Heart right ventricle (tissue), 16 donors: ENCODE measurements around the gene DMAC2. TPM values are rescaled to one million over a fixed set of nuclear protein-coding genes. Genes with fewer than 3 reads are reported as not detected.

Experiments used
- ATAC-seq, 8 donors: fragments of 200-7000 bp; cut with Tn5 transposase; one replicate each; pipeline ENCODE4 v1.9.1; 2020; ENCODE audit warnings: mild to moderate bottlenecking in 8 of 8, moderate library complexity in 8 of 8, moderate number of reproducible peaks in 1 of 8
- DNase-seq, 2 donors: peaks; one replicate each; pipeline ENCODE4 v3.0.0-alpha.2; 2020
- H3K27ac ChIP-seq, 10 donors: fragments of 200-600 bp; sonication (generic) in 2 of 10; one replicate each; pipeline versions ENCODE4 v1.5.0 to v1.8.0; 2020 to 2022; ENCODE audit warnings: mild to moderate bottlenecking in 3 of 10
- H3K27me3 ChIP-seq, 7 donors: fragments of 200-600 bp; one replicate each; pipeline ENCODE4 v1.8.0; 2021 to 2022; ENCODE audit warnings: mild to moderate bottlenecking in 2 of 7
- H3K36me3 ChIP-seq, 9 donors: fragments of 200-600 bp; sonication (generic) in 1 of 9; one replicate each; pipeline versions ENCODE4 v1.5.0 to v1.8.0; 2020 to 2022; ENCODE audit warnings: mild to moderate bottlenecking in 2 of 9
- H3K4me1 ChIP-seq, 9 donors: fragments of 200-600 bp; sonication (generic) in 1 of 9; one replicate each; pipeline versions ENCODE4 v1.5.0 to v1.8.0; 2020 to 2022; ENCODE audit warnings: mild to moderate bottlenecking in 4 of 9
- H3K4me3 ChIP-seq, 10 donors: fragments of 200-600 bp; sonication (generic) in 2 of 10; one replicate each; pipeline versions ENCODE4 v1.5.0 to v1.8.0; 2020 to 2022; ENCODE audit warnings: mild to moderate bottlenecking in 7 of 10, moderate library complexity in 2 of 10
- H3K9me3 ChIP-seq, 11 donors: fragments of 200-600 bp in 10 of 11; sonication (generic) in 2 of 11; one replicate each; pipeline versions ENCODE4 v1.5.0 to v1.8.0; 2013 to 2022; ENCODE audit warnings: mild to moderate bottlenecking in 2 of 11, control low read depth in 1 of 11, moderate library complexity in 1 of 11
- CTCF ChIP-seq, 9 donors: fragments of 200-600 bp; sonication (generic) in 2 of 9; IDR thresholded peaks; one replicate each; pipeline versions ENCODE4 v1.5.0 to v1.8.0; 2021 to 2022; ENCODE audit warnings: antibody characterized with exemption in 9 of 9, mild to moderate bottlenecking in 5 of 9, moderate library complexity in 1 of 9
- whole genome bisulfite sequencing, 2 donors: extraction: QIAGEN DNeasy Blood & Tissue Kit; methylation state at CpG; one replicate each; pipeline ENCODE4 v1.1.7; 2013; ENCODE audit warnings: inconsistent platforms in 1 of 2; 5-methylcytosine and 5-hydroxymethylcytosine counted together
- intact Hi-C, 10 donors: fragments of 100-400 bp; cut with DNase I; formaldehyde crosslinking; loops; one replicate each; pipeline versions ENCODE4 v1.11.1 to v1.14.2; 2022
- polyA plus RNA-seq, 2 donors: library from polyadenylated mRNA; stranded (reverse); fragments of 200-250 nt; gene quantifications; one replicate each; pipeline ENCODE4 v1.2.3, GENCODE V29; 2013
- total RNA-seq, 10 donors: library from RNA; stranded (reverse); fragmentation: NEBNext Ultra II Directional in 3 of 10; extraction: Animal tissue kit (Norgen Biotek cat#: 25700) in 3 of 10; gene quantifications; one replicate each; pipeline versions ENCODE4 v1.2.1 to v1.2.4, GENCODE V29; 2021 to 2023
- donor health status: Arrhythmogenic right ventricular cardiomyopathy.
- donor health status: ischemic (EF 13 %, LVEDD 7.1; RV severe dilation, severe dysfunction).
- donor health status: healthy with polysubstance abuse.
- donor health status: DM: no; HTN: yes; CAD: no.
- donor health status: DM: no; HTN: no; CAD: no.
- donor health status: ischemic (EF 25% LVEDD 6.9; RV normal size, moderate dysfunction).
- donor health status: ischemic (EF 25% LVEDD 5.7; RV mildly dilated, moderate dysfunction).
- donor health status: healthy.
- donor health status: DM: yes; HTN: yes; CAD: no.
- donor health status: Ischemic cardiomyopathy.
- donor health status: ischemic (EF 35%, LVEDD 5.7; RV mildly dilated, moderate dysfunction).
- donor health status: nonischemic (EF 11% LVEDD 7.7; RV severe dilation, severe dysfunction).
- donor health status: DM: yes; HTN: yes; CAD: no.
- donor health status: PGD.
- donor health status: ischemic (EF 29% LVEDD 5.4; RV normal size, mild dysfunction).
- donor health status: nonischemic (EF 23%, LVEDD 6.1; RV moderate dilation, normal function).

The DMAC2 gene
- total and polyA plus RNA-seq, 12 donors = 80.8 to 139 (median 103) TPM

- DNase-seq (no peak), ATAC-seq (no peak)
- 72 to 74% methylated on average over 3 of the region's 3 CpGs for WGBS, 2 donors
- H3K27ac ChIP-seq = peak overlapping the region in 9 of 10 donors; percentile 14 to 80 (median 36)
- peaks cover 21 to 81% (median 55%) of the 10 kb centered on the region in 9 donors for H3K4me1 ChIP-seq
- intact Hi-C loops = no loop called here
- no peak overlapping the region for H3K4me3 ChIP-seq
- H3K36me3 ChIP-seq = peaks cover 0 to 27% (median 0%) of the 10 kb centered on the region in 9 donors
- TF ChIP-seq CTCF (IDR thresholded peaks at IDR 0.05) = no peak
- H3K27me3 ChIP-seq = no peaks in the 10 kb centered on the region
- no peaks in the 10 kb centered on the region for H3K9me3 ChIP-seq
These were observed 37.7 kb downstream of the DMAC2 start for GRCh38 chr19:41402010-41402409.

GRCh38 chr19:41401483-41401882 is 38.2 kb downstream of the DMAC2 start:
- H3K4me3 ChIP-seq = no peak overlapping the region
- H3K9me3 ChIP-seq = no peaks in the 10 kb centered on the region
- ATAC-seq (no peak), DNase-seq (no peak)
- H3K4me1 ChIP-seq = peaks cover 24 to 81% (median 55%) of the 10 kb centered on the region in 9 donors
- peak overlapping the region in 9 of 10 donors; percentile 14 to 80 (median 34) for H3K27ac ChIP-seq
- no peak for TF ChIP-seq CTCF (IDR thresholded peaks at IDR 0.05)
- H3K27me3 ChIP-seq = no peaks in the 10 kb centered on the region
- WGBS, 2 donors = 51 to 60% methylated on average over 4 of the region's 4 CpGs
- intact Hi-C loops = no loop called here
- H3K36me3 ChIP-seq = peaks cover 0 to 27% (median 0%) of the 10 kb centered on the region in 9 donors

- Histone ChIP-seq H3K4me3 (no peak overlapping the region), H3K27ac (no peak overlapping the region), H3K9me3 (no peaks in the 10 kb centered on the region), H3K4me1 (peaks cover 16 to 71% (median 46%) of the 10 kb centered on the region in 9 donors), H3K36me3 (peaks cover 0 to 27% (median 0%) of the 10 kb centered on the region in 9 donors), H3K27me3 (no peaks in the 10 kb centered on the region)
- DNase-seq = no peak
- intact Hi-C loops = loop anchor here in 5 of 10 donors (5.0 kb wide), 3 partner anchors 33 to 43 kb away; partner anchors contain the start of genes DMAC2 (in 2 of the 5) and ERICH4 (in 1 of the 5)
- 91 to 98% methylated on average over 2 of the region's 2 CpGs for WGBS, 2 donors
- TF ChIP-seq CTCF (IDR thresholded peaks at IDR 0.05) = no peak
- ATAC-seq = no peak
These were observed 40.2 kb downstream of the DMAC2 start for GRCh38 chr19:41399525-41399924.

- DNase-seq (no peak), ATAC-seq (no peak)
- TF ChIP-seq CTCF (IDR thresholded peaks at IDR 0.05) = no peak
- Histone ChIP-seq H3K27ac (peak overlapping the region in 3 of 10 donors; percentile 79 to 93 (median 91)), H3K4me3 (peak overlapping the region in 6 of 10 donors; percentile 58 to 93 (median 85)), H3K36me3 (peaks cover 0 to 27% (median 0%) of the 10 kb centered on the region in 9 donors), H3K27me3 (no peaks in the 10 kb centered on the region), H3K4me1 (peaks cover 16 to 68% (median 46%) of the 10 kb centered on the region in 9 donors), H3K9me3 (no peaks in the 10 kb centered on the region)
- intact Hi-C loops = loop anchor here in 5 of 10 donors (5.0 kb wide), 3 partner anchors 33 to 43 kb away; partner anchors contain the start of genes DMAC2 (in 2 of the 5) and ERICH4 (in 1 of the 5)
- 82 to 89% methylated on average over 3 of the region's 3 CpGs for WGBS, 2 donors
These were observed 40.6 kb downstream of the DMAC2 start for GRCh38 chr19:41399091-41399490.
